Measurements from ENCODE around the gene DEGS2. TPM values are rescaled to one million over a fixed set of nuclear protein-coding genes. Genes with fewer than 3 reads are reported as not detected.

Gene DEGS2
- total RNA-seq, 1 experiment from 2014 or later: not detected

Other genes with a start within 250 kb of the DEGS2 start
- gene EVL, start 94.2 kb downstream of the DEGS2 start, total RNA-seq (2014; rRNA removed): 24.1 and 169 TPM in 2 replicates
- gene YY1, start 79.5 kb upstream of the DEGS2 start, total RNA-seq (2014; rRNA removed): 28.4 and 31.9 TPM in 2 replicates
- gene SLC25A29, start 146.8 kb upstream of the DEGS2 start, total RNA-seq (2014; rRNA removed): 23.4 and 43.4 TPM in 2 replicates
- not detected in 2 replicates for gene SLC25A47, start 163.7 kb upstream of the DEGS2 start, total RNA-seq (2014; rRNA removed)
- 9.7 and 16.2 TPM in 2 replicates for gene WDR25, start 216.8 kb upstream of the DEGS2 start, total RNA-seq (2014; rRNA removed)

Measured in LHCN-M2 (cell line).